Osteoblast (primary cell): ENCODE results near the gene CHCHD4. TPM values are rescaled to one million over a fixed set of nuclear protein-coding genes. Genes with fewer than 3 reads are reported as not detected.
A peak's percentile ranks its signal among the peaks of the same experiment; 100 is the strongest.

Source experiments
- DNase-seq: peaks from one replicate; pipeline ENCODE4 v3.0.0; 2011; ENCODE audit warnings: low spot score, mixed read lengths; ENCODE audit not compliant: insufficient read length; ENCODE audit errors: missing footprints
- H2AFZ ChIP-seq: 2 replicates; pipeline ENCODE4 v1.6.0; 2011; ENCODE audit warnings: mild to moderate bottlenecking, low read length
- H3K27ac ChIP-seq: 2 replicates; pipeline ENCODE4 v1.5.1; 2011; ENCODE audit warnings: mild to moderate bottlenecking, low read depth, low read length, moderate library complexity
- H3K27me3 ChIP-seq: 2 replicates; pipeline ENCODE4 v1.6.0; 2012; ENCODE audit warnings: mild to moderate bottlenecking, control low read depth, inconsistent platforms, low read length, moderate library complexity; ENCODE audit not compliant: insufficient read depth
- H3K36me3 ChIP-seq: 2 replicates; pipeline ENCODE4 v1.5.1; 2011; ENCODE audit warnings: mild to moderate bottlenecking, low read length, control low read depth, moderate library complexity; ENCODE audit not compliant: insufficient read depth
- H3K4me1 ChIP-seq: 2 replicates; pipeline ENCODE4 v1.5.1; 2011; ENCODE audit warnings: mild to moderate bottlenecking, low read length, control low read depth, moderate library complexity; ENCODE audit not compliant: insufficient read depth
- H3K4me2 ChIP-seq: 2 replicates; pipeline ENCODE4 v1.6.0; 2011; ENCODE audit warnings: mild to moderate bottlenecking, low read length; ENCODE audit not compliant: insufficient read depth
- H3K4me3 ChIP-seq: fragments of 200-600 bp; sonication (generic); 3 replicates; pipeline ENCODE4 v1.5.1; 2012; ENCODE audit warnings: mild to moderate bottlenecking, low read length, inconsistent platforms; ENCODE audit not compliant: insufficient read depth
- H3K79me2 ChIP-seq: 2 replicates; pipeline ENCODE4 v1.6.0; 2012; ENCODE audit warnings: mild to moderate bottlenecking, low read length, control low read depth, inconsistent platforms; ENCODE audit not compliant: insufficient read depth
- H3K9me3 ChIP-seq: 2 replicates; pipeline ENCODE4 v1.5.1; 2011; ENCODE audit warnings: low read depth, low read length, control low read depth
- H4K20me1 ChIP-seq: 2 replicates; pipeline ENCODE4 v1.6.0; 2012; ENCODE audit warnings: mild to moderate bottlenecking, low read length, control low read depth; ENCODE audit not compliant: insufficient read depth
- total RNA-seq: library from RNA; depleted of rRNA; stranded (reverse); fragments of >200 nt; gene quantifications from 2 replicates; pipeline ENCODE4 v1.2.3, GENCODE V29; 2012
- TF ChIP-seq, protein P1 (sequence below): IDR thresholded peaks from 2 replicates; pipeline ENCODE4 v1.5.1; 2011; ENCODE audit warnings: mild to moderate bottlenecking, low read depth, low read length, moderate library complexity; ENCODE audit errors: extremely low read depth

CHCHD4 gene
- total RNA-seq, 1 donor = 10.1 TPM

DNA sequence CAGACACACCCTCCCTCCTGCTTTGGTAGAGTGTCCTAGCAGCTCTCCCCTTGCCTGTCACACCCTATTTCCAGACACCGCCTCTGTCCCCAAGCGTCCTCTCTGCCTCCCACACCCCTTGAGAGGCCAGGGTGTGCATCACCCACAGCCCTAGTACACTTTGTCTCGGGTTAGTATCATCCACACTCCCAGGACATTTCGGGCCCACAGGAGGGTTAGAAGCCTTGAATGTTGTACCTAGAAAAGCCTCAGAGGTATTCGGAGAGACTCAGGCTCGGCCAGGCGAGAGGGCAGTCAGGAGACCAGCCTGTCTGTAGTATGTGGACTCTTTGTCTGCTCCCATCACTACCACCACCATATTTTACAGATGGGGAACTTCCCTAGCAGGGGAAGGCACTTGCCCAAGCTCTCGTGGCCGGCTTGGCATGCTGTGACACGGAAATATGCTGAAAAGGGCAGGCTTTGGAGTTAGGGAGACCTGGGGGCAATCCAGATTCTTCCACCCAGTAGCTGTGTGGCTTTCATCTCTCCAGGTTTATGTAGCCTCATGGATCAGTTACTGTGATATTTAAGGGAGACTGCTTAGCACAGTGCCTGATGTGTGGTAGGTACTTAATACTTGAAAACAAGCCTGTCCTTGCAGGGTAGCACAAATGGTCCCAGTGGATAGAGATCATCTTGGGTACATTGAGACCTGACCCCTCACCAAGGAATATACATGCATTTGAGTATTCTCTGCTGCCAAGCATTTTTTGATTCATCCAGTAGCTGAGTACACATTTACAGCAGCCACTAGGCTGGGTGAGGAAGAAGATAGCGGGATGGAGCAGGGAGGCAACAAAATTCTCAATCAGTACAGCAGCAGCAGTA is 1.6 kb upstream of the CHCHD4 start:
- Histone ChIP-seq H3K4me1 (peaks cover 21% of the 10 kb centered on the region), H3K4me2 (peak overlapping the region; percentile 93), H3K9me3 (no peaks in the 10 kb centered on the region), H3K4me3 (peak overlapping the region; percentile 96), H3K27ac (peak overlapping the region; percentile 61), H3K27me3 (no peaks in the 10 kb centered on the region), H3K36me3 (peaks cover 40% of the 10 kb centered on the region), H3K79me2 (peaks cover 70% of the 10 kb centered on the region), H4K20me1 (peaks cover 49% of the 10 kb centered on the region), H2AFZ (no peak overlapping the region)
- DNase-seq = no peak
- TF ChIP-seq, protein P1, sequence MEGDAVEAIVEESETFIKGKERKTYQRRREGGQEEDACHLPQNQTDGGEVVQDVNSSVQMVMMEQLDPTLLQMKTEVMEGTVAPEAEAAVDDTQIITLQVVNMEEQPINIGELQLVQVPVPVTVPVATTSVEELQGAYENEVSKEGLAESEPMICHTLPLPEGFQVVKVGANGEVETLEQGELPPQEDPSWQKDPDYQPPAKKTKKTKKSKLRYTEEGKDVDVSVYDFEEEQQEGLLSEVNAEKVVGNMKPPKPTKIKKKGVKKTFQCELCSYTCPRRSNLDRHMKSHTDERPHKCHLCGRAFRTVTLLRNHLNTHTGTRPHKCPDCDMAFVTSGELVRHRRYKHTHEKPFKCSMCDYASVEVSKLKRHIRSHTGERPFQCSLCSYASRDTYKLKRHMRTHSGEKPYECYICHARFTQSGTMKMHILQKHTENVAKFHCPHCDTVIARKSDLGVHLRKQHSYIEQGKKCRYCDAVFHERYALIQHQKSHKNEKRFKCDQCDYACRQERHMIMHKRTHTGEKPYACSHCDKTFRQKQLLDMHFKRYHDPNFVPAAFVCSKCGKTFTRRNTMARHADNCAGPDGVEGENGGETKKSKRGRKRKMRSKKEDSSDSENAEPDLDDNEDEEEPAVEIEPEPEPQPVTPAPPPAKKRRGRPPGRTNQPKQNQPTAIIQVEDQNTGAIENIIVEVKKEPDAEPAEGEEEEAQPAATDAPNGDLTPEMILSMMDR = no peak

DNA sequence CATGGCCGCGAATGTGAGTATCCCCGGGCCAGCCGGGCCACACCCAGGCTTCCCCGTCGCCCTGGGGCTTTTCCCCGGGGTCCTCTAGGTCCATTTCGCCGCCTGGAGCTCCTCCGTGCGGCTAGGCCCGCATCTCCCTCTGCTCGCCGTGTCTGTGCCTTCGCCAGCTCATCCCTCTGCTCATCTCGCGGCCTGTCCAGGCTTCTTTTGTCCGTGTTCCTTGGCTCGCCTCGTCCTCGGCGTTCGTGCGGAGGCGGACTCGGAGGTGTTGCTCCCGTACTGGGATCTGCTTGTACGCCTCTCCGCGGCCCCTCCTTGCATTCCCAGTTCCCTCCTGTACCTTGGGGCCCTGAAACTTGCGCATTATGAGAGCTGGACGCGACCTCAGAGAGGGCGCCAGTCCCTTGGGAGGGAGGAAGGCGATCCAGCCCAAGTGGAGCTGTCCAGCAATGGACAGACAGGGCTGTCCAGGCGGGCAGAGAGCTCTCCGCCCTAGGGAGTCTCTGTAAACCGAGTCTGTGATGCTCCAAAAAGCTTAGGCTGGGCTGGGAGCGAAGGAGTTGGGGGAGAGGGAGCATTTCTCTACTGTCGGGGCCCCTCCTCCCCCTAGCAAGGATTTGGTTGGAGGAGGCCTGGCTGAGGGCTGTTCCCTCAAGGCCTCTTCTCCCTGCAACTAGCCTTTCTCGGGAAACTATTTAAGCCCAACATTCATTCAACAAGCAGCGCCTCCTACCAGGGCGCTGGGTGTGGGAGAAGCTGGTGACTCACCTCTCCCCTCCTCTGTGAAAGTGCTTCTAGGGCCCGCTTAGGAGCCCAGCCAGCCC is 735 bp upstream of the CHCHD4 start:
- TF ChIP-seq, protein P1 = no peak
- H3K79me2 ChIP-seq = peaks cover 65% of the 10 kb centered on the region

DNA sequence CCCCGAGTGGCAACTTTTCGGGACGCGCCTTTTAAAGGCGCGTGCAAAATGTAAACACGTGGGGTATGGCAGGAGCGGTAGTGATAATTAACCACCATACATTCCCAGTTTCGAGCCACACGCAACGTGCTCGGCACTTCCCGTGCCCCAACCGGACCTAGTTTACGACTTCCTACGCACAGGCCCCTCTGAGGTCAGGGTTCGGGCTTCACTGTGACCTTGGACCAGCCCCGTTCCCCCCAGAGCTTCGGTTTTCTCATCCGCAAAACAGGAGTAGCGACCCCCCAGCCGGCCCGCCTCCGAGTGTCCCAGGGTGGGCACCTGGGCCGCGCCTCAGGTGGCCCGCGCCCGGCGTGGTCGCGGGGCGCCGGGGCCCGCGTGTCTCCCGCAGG is 451 bp downstream of the CHCHD4 start:
- DNase-seq = no peak
- Histone ChIP-seq H2AFZ (peak overlapping the region; percentile 89), H3K9me3 (no peaks in the 10 kb centered on the region), H3K27ac (peak overlapping the region; percentile 40), H3K4me1 (peaks cover 21% of the 10 kb centered on the region), H3K4me3 (peak overlapping the region; percentile 96), H4K20me1 (peaks cover 33% of the 10 kb centered on the region), H3K27me3 (no peaks in the 10 kb centered on the region), H3K4me2 (peak overlapping the region; percentile 92), H3K79me2 (peaks cover 57% of the 10 kb centered on the region), H3K36me3 (peaks cover 20% of the 10 kb centered on the region)
- TF ChIP-seq, protein P1 = no peak

More for the DNA sequence above, 735 bp upstream of the CHCHD4 start:
- Histone ChIP-seq H3K27me3 (no peaks in the 10 kb centered on the region), H3K4me1 (peaks cover 21% of the 10 kb centered on the region), H4K20me1 (peaks cover 41% of the 10 kb centered on the region), H3K4me3 (peak overlapping the region; percentile 96), H3K27ac (peak overlapping the region; percentile 89), H3K36me3 (peaks cover 31% of the 10 kb centered on the region), H3K4me2 (peak overlapping the region; percentile 93), H2AFZ (peak overlapping the region; percentile 94), H3K9me3 (no peaks in the 10 kb centered on the region)
- peak; percentile 96 for DNase-seq
